SK-N-SH (cell line): ENCODE results near the gene RIMKLA. TPM values are rescaled to one million over a fixed set of nuclear protein-coding genes. Genes with fewer than 3 reads are reported as not detected.

Experiments
- CHD2 ChIP-seq: fragments of 150-350 bp; IDR thresholded peaks from 2 replicates; pipeline ENCODE4 v1.6.1; 2018; ENCODE audit warnings: low read length; ENCODE audit not compliant: partially characterized antibody
- ELF1 ChIP-seq: IDR thresholded peaks from 2 replicates; pipeline ENCODE4 v1.4.0; 2012
- EP300 ChIP-seq, 2 experiments: IDR thresholded peaks; 2 replicates each; pipeline versions ENCODE4 v1.4.0 to v1.6.1; 2012; ENCODE audit warnings: borderline replicate concordance in 1 of 2, low read depth in 1 of 2, low read length in 1 of 2
- EZH2phosphoT487 ChIP-seq: fragments of 200-600 bp; sonication (generic); IDR thresholded peaks from 2 replicates; pipeline ENCODE4 v1.6.1; 2017; ENCODE audit warnings: low read depth, mixed run types, mild to moderate bottlenecking, antibody characterized with exemption, moderate library complexity, borderline replicate concordance
- FOXM1 ChIP-seq: IDR thresholded peaks from 2 replicates; pipeline ENCODE4 v1.4.0; 2012; ENCODE audit warnings: low read depth, mild to moderate bottlenecking
- GATA2 ChIP-seq: sonication (generic); formaldehyde crosslinking; IDR thresholded peaks from 2 replicates; pipeline ENCODE4 v1.5.0; 2020; ENCODE audit warnings: mild to moderate bottlenecking, missing genetic modification reagents
- JUND ChIP-seq: IDR thresholded peaks from 2 replicates; pipeline ENCODE4 v1.4.0; 2012
- MAX ChIP-seq: IDR thresholded peaks from 2 replicates; pipeline ENCODE4 v1.4.0; 2012; ENCODE audit warnings: low read depth
- MEF2A ChIP-seq: IDR thresholded peaks from 2 replicates; pipeline ENCODE4 v1.4.0; 2012; ENCODE audit warnings: low read depth, borderline replicate concordance
- MXI1 ChIP-seq: IDR thresholded peaks from 2 replicates; pipeline ENCODE4 v1.6.1; 2012; ENCODE audit warnings: mild to moderate bottlenecking, low read depth, low read length, improper control_type of control experiment
- NFIC ChIP-seq: IDR thresholded peaks from 2 replicates; pipeline ENCODE4 v1.4.0; 2012; ENCODE audit warnings: borderline replicate concordance
- PBX3 ChIP-seq: IDR thresholded peaks from 2 replicates; pipeline ENCODE4; 2012
- POLR2AphosphoS5 ChIP-seq: IDR thresholded peaks from 2 replicates; pipeline ENCODE4 v1.6.1; 2012; ENCODE audit warnings: low read depth, low read length
- RAD21 ChIP-seq: IDR thresholded peaks from 2 replicates; pipeline ENCODE4 v1.6.1; 2012; ENCODE audit warnings: mild to moderate bottlenecking, low read length
- RCOR1 ChIP-seq: fragments of 150-350 bp; IDR thresholded peaks from 2 replicates; pipeline ENCODE4 v1.6.1; 2017; ENCODE audit warnings: antibody characterized with exemption, low read length
- REST ChIP-seq: IDR thresholded peaks from 2 replicates; pipeline ENCODE4 v1.6.1; 2012; ENCODE audit warnings: mild to moderate bottlenecking, low read depth, low read length, moderate library complexity
- RXRA ChIP-seq: IDR thresholded peaks from 2 replicates; pipeline ENCODE4 v1.4.0; 2012; ENCODE audit warnings: low read depth, mild to moderate bottlenecking, borderline replicate concordance
- SIN3A ChIP-seq: IDR thresholded peaks from 2 replicates; pipeline ENCODE4 v1.6.1; 2012; ENCODE audit warnings: low read depth, mild to moderate bottlenecking, low read length, moderate library complexity, borderline replicate concordance
- SMC3 ChIP-seq: IDR thresholded peaks from 2 replicates; pipeline ENCODE4 v1.6.1; 2012; ENCODE audit warnings: low read depth, low read length, improper control_type of control experiment
- TAF1 ChIP-seq: IDR thresholded peaks from 2 replicates; pipeline ENCODE4 v1.6.1; 2012; ENCODE audit warnings: low read depth, mild to moderate bottlenecking, low read length, moderate library complexity, borderline replicate concordance
- TCF12 ChIP-seq: IDR thresholded peaks from 2 replicates; pipeline ENCODE4 v1.4.0; 2012
- USF2 ChIP-seq: fragments of 150-350 bp; IDR thresholded peaks from 2 replicates; pipeline ENCODE4 v1.6.1; 2017; ENCODE audit warnings: antibody characterized with exemption, low read length, low read depth, borderline replicate concordance
- YY1 ChIP-seq: IDR thresholded peaks from 2 replicates; pipeline ENCODE4 v1.4.0; 2012; ENCODE audit warnings: low read depth, mild to moderate bottlenecking
- ZBTB33 ChIP-seq: IDR thresholded peaks from 2 replicates; pipeline ENCODE4 v1.4.0; 2012; ENCODE audit warnings: low read depth, borderline replicate concordance
- polyA plus RNA-seq, 3 experiments: library from polyadenylated mRNA; depleted of rRNA; stranded (reverse); fragments of >200 nt; gene quantifications; 2 replicates each; pipeline ENCODE4 v1.2.3, GENCODE V29; 2012

Gene RIMKLA
- polyA plus RNA-seq, 1 of the 3 experiments (the other 2 are of a cell fraction) = 0.08 TPM

- TF ChIP-seq ZBTB33 (no peak), YY1 (no peak), ELF1 (no peak), RAD21 (peak; percentile 23), MAX (no peak), CHD2 (peak; percentile 89), NFIC (peak; percentile 91), POLR2AphosphoS5 (peak; percentile 10; the same call in 1 of the 2 replicates), GATA2 (CRISPR knock-in tag) (peak; percentile 28; the same call in 1 of the 2 replicates), PBX3 (peak; percentile 18; the same call in 1 of the 2 replicates), SIN3A (no peak), TAF1 (no peak), MEF2A (no peak), EP300 (IDR thresholded peaks at IDR 0.05; ENCODE audit: borderline replicate concordance in 1 of 2, low read depth in 1 of 2, low read length in 1 of 2) (peak in 1 of 2 experiments; percentile 26; a peak in 1 of 4 replicates), FOXM1 (no peak), RCOR1 (peak; percentile 64), TCF12 (peak; percentile 48; the same call in 1 of the 2 replicates), EZH2phosphoT487 (no peak), SMC3 (no peak), REST (no peak), RXRA (no peak), MXI1 (peak; percentile 75), USF2 (no peak), JUND (no peak)
Observed at GRCh38 chr1:42420911-42421585, 40.5 kb downstream of the RIMKLA start (continued).
